Muscle of leg (tissue), 11 donors: ENCODE data around the gene NSUN7. TPM values are rescaled to one million over a fixed set of nuclear protein-coding genes. Genes with fewer than 3 reads are reported as not detected.

Experiments used
- DNase-seq: peaks from one replicate; pipeline ENCODE4 v3.0.0; 2013
- H3K27ac ChIP-seq: one replicate; pipeline ENCODE4 v1.5.1; 2013; ENCODE audit warnings: mild to moderate bottlenecking, low read length, control low read depth
- H3K27me3 ChIP-seq: one replicate; pipeline ENCODE4 v1.6.1; 2013; ENCODE audit warnings: low read length; ENCODE audit not compliant: control insufficient read depth, insufficient read depth
- H3K36me3 ChIP-seq: one replicate; pipeline ENCODE4 v1.6.1; 2013; ENCODE audit warnings: low read length; ENCODE audit not compliant: control insufficient read depth, insufficient read depth
- H3K4me1 ChIP-seq: one replicate; pipeline ENCODE4 v1.6.1; 2013; ENCODE audit warnings: low read length; ENCODE audit not compliant: control insufficient read depth, insufficient read depth
- H3K4me3 ChIP-seq: one replicate; pipeline ENCODE4 v1.5.1; 2013; ENCODE audit warnings: low read length, control low read depth
- H3K9me3 ChIP-seq: replicated peaks from 2 replicates; pipeline ENCODE4 v1.6.1; 2013; ENCODE audit warnings: low read depth, low read length; ENCODE audit not compliant: control insufficient read depth
- WGBS: methylation state at CpG from one replicate; pipeline ENCODE4 v1.1.5; 2013; ENCODE audit warnings: missing lambda C conversion rate; ENCODE audit not compliant: insufficient coverage; 5-methylcytosine and 5-hydroxymethylcytosine counted together
- polyA plus RNA-seq, 8 donors: library from polyadenylated mRNA; unstranded; fragments of 120-200 nt; gene quantifications; one replicate each; pipeline versions ENCODE4 v1.2.1 to v1.2.3, GENCODE V29; 2013; ENCODE audit warnings: inconsistent platforms in 1 of 8, low replicate concordance in 1 of 8; ENCODE audit not compliant: insufficient read length in 8 of 8, insufficient read depth in 1 of 8
- total RNA-seq: library from RNA; stranded (reverse); fragments of 120-200 nt; gene quantifications from one replicate; pipeline ENCODE4 v1.2.4, GENCODE V29; 2013

The NSUN7 gene
- total and polyA plus RNA-seq, 9 donors = 0.25 to 2.0 (median 0.84) TPM

GRCh38 chr4:40719008-40719623 is 30.6 kb upstream of the NSUN7 start:
- DNase-seq = peak; percentile 51
- Histone ChIP-seq H3K4me3 (no peak overlapping the region), H3K4me1 (no peaks in the 10 kb centered on the region), H3K27me3 (no peaks in the 10 kb centered on the region), H3K9me3 (no peaks in the 10 kb centered on the region), H3K36me3 (no peaks in the 10 kb centered on the region), H3K27ac (no peak overlapping the region)
- no CpG with 5 or more reads among the region's 5 CpGs for WGBS

GRCh38 chr4:40720351-40720750 is 29.4 kb upstream of the NSUN7 start:
- H3K9me3 ChIP-seq = no peaks in the 10 kb centered on the region
- 72% methylated on average over 4 of the region's 4 CpGs for WGBS
- no peak overlapping the region for H3K4me3 ChIP-seq
- no peaks in the 10 kb centered on the region for H3K27me3 ChIP-seq
- no peak for DNase-seq
- H3K27ac ChIP-seq = no peak overlapping the region
- H3K36me3 ChIP-seq = no peaks in the 10 kb centered on the region
- H3K4me1 ChIP-seq = no peaks in the 10 kb centered on the region

GRCh38 chr4:40720916-40721315 is 28.8 kb upstream of the NSUN7 start:
- Histone ChIP-seq H3K27me3 (no peaks in the 10 kb centered on the region), H3K9me3 (no peaks in the 10 kb centered on the region), H3K36me3 (no peaks in the 10 kb centered on the region), H3K4me3 (no peak overlapping the region), H3K27ac (no peak overlapping the region), H3K4me1 (no peaks in the 10 kb centered on the region)
- WGBS = 57% methylated on average over 1 of the region's 3 CpGs
- DNase-seq = peak; percentile 38

GRCh38 chr4:40721730-40722171 is 28.0 kb upstream of the NSUN7 start:
- Histone ChIP-seq H3K4me1 (no peaks in the 10 kb centered on the region), H3K27me3 (no peaks in the 10 kb centered on the region), H3K9me3 (no peaks in the 10 kb centered on the region), H3K4me3 (no peak overlapping the region), H3K27ac (peak overlapping the region; percentile 65), H3K36me3 (no peaks in the 10 kb centered on the region)
- WGBS = 77% methylated on average over 5 of the region's 5 CpGs
- DNase-seq = no peak

GRCh38 chr4:40722576-40723161 is 27.1 kb upstream of the NSUN7 start:
- H3K27ac ChIP-seq = peak overlapping the region; percentile 65
- 52% methylated on average over 5 of the region's 5 CpGs for WGBS
- H3K9me3 ChIP-seq = no peaks in the 10 kb centered on the region
- no peaks in the 10 kb centered on the region for H3K27me3 ChIP-seq
- no peaks in the 10 kb centered on the region for H3K4me1 ChIP-seq
- DNase-seq = peak; percentile 81
- no peak overlapping the region for H3K4me3 ChIP-seq
- H3K36me3 ChIP-seq = no peaks in the 10 kb centered on the region

- WGBS = no CpG with 5 or more reads among the region's 3 CpGs
- no peak overlapping the region for H3K27ac ChIP-seq
These were observed 26.0 kb upstream of the NSUN7 start for GRCh38 chr4:40723728-40724127.

GRCh38 chr4:40728333-40728732 is 21.4 kb upstream of the NSUN7 start:
- peaks cover 4% of the 10 kb centered on the region for H3K4me1 ChIP-seq
- DNase-seq = no peak
- no peaks in the 10 kb centered on the region for H3K36me3 ChIP-seq
- no CpG with 5 or more reads among the region's 3 CpGs for WGBS
- H3K27me3 ChIP-seq = no peaks in the 10 kb centered on the region
- H3K9me3 ChIP-seq = no peaks in the 10 kb centered on the region
- H3K4me3 ChIP-seq = no peak overlapping the region
- no peak overlapping the region for H3K27ac ChIP-seq

More at GRCh38 chr4:40723728-40724127, 26.0 kb upstream of the NSUN7 start:
- Histone ChIP-seq H3K4me3 (no peak overlapping the region), H3K9me3 (no peaks in the 10 kb centered on the region), H3K27me3 (no peaks in the 10 kb centered on the region), H3K36me3 (no peaks in the 10 kb centered on the region), H3K4me1 (no peaks in the 10 kb centered on the region)
- peak; percentile 46 for DNase-seq

- H3K4me3 ChIP-seq = no peak overlapping the region
- no peaks in the 10 kb centered on the region for H3K27me3 ChIP-seq
- H3K27ac ChIP-seq = no peak overlapping the region
- WGBS = 50% methylated on average over 1 of the region's 1 CpG
- peaks cover 4% of the 10 kb centered on the region for H3K4me1 ChIP-seq
- no peak for DNase-seq
- no peaks in the 10 kb centered on the region for H3K36me3 ChIP-seq
- H3K9me3 ChIP-seq = no peaks in the 10 kb centered on the region
These were observed 20.2 kb upstream of the NSUN7 start for GRCh38 chr4:40729555-40729954.

GRCh38 chr4:40730091-40730679 is 19.6 kb upstream of the NSUN7 start:
- no peak overlapping the region for H3K27ac ChIP-seq
- no peak overlapping the region for H3K4me3 ChIP-seq
- no peak for DNase-seq
- peaks cover 4% of the 10 kb centered on the region for H3K4me1 ChIP-seq
- no peaks in the 10 kb centered on the region for H3K9me3 ChIP-seq
- WGBS = 100% methylated on average over 1 of the region's 5 CpGs
- no peaks in the 10 kb centered on the region for H3K36me3 ChIP-seq
- no peaks in the 10 kb centered on the region for H3K27me3 ChIP-seq

GRCh38 chr4:40731361-40731760 is 18.4 kb upstream of the NSUN7 start:
- Histone ChIP-seq H3K4me3 (no peak overlapping the region), H3K27me3 (no peaks in the 10 kb centered on the region), H3K4me1 (peaks cover 4% of the 10 kb centered on the region), H3K9me3 (no peaks in the 10 kb centered on the region), H3K27ac (peak overlapping the region; percentile 40), H3K36me3 (no peaks in the 10 kb centered on the region)
- no peak for DNase-seq
